T-cell (primary cell): ENCODE measurements around the gene ZNF710. TPM values are rescaled to one million over a fixed set of nuclear protein-coding genes. Genes with fewer than 3 reads are reported as not detected.
"Not testable (repeated sequence)": the region's sequence is repeated elsewhere in the genome, so short reads cannot be mapped to it uniquely, and the experiment has no call there.

Source experiments
- ATAC-seq, 4 experiments: fragments of 200-7000 bp in 3 of 4; fragments of 150-1000 bp in 1 of 4; cut with Tn5 transposase; replicated peaks in 1 of 4; 1 replicate in 3 of 4; 2 replicates in 1 of 4; pipeline ENCODE4 v1.10.0; 2021; ENCODE audit warnings: moderate library complexity in 3 of 4, mild to moderate bottlenecking in 2 of 4, moderate number of reproducible peaks in 1 of 4
- CTCF ChIA-PET, 2 donors: fragments of 300-600 bp; sonication (Branson Sonifier 250); formaldehyde crosslinking; loops; one replicate each; lab custom pipeline; 2022; ENCODE audit warnings: antibody characterized with exemption in 2 of 2; lab: Charles Lee
- POLR2A ChIA-PET, 2 donors: fragments of 300-600 bp; sonication (Branson Sonifier 250); formaldehyde crosslinking; loops; one replicate each; lab custom pipeline; 2022; ENCODE audit warnings: antibody characterized with exemption in 2 of 2; lab: Charles Lee
- DNase-seq, 35 experiments: peaks; one replicate each; pipeline versions ENCODE4 v3.0.0 to v3.0.0-alpha.2; 2013 to 2023
- H3K27ac ChIP-seq: one replicate; pipeline ENCODE4 v1.5.1; 2013; ENCODE audit warnings: low read length
- H3K27me3 ChIP-seq, 2 experiments: replicated peaks in 1 of 2; 1 replicate in 1 of 2; 2 replicates in 1 of 2; pipeline versions ENCODE4 v1.6.1 to v1.7.0; 2013; ENCODE audit warnings: low read length in 1 of 2, mixed read lengths in 1 of 2; ENCODE audit not compliant: control insufficient read depth in 2 of 2, insufficient read depth in 2 of 2; ENCODE audit errors: extremely low read depth in 1 of 2
- H3K36me3 ChIP-seq, 2 donors: 1 replicate in 1 of 2; 2 replicates in 1 of 2; pipeline versions ENCODE4 v1.6.1 to v1.7.0; 2013; ENCODE audit warnings: low read length in 1 of 2; ENCODE audit not compliant: control insufficient read depth in 2 of 2, insufficient read depth in 1 of 2; ENCODE audit errors: extremely low read depth in 1 of 2
- H3K4me1 ChIP-seq, 2 experiments: 1 replicate in 1 of 2; 2 replicates in 1 of 2; pipeline versions ENCODE4 v1.6.1 to v1.7.0; 2013; ENCODE audit warnings: low read length in 2 of 2, mixed read lengths in 1 of 2; ENCODE audit not compliant: insufficient read depth in 2 of 2, control insufficient read depth in 1 of 2; ENCODE audit errors: extremely low read depth in 1 of 2
- H3K4me3 ChIP-seq, 2 donors: 1 replicate in 1 of 2; 2 replicates in 1 of 2; pipeline versions ENCODE4 v1.5.1 to v1.7.0; 2013; ENCODE audit warnings: mild to moderate bottlenecking in 2 of 2, low read length in 1 of 2, moderate library complexity in 1 of 2; ENCODE audit not compliant: control insufficient read depth in 1 of 2; ENCODE audit errors: extremely low read depth in 1 of 2
- H3K9me3 ChIP-seq: 2 replicates; pipeline ENCODE4 v1.7.0; 2013
- H3K27ac Mint-ChIP-seq, 2 donors: one replicate each; pipeline ENCODE4 v1.8.0; 2020 to 2021; ENCODE audit warnings: mild to moderate bottlenecking in 2 of 2, mixed read lengths in 2 of 2
- H3K27me3 Mint-ChIP-seq, 2 donors: one replicate each; pipeline ENCODE4 v1.8.0; 2021 to 2022; ENCODE audit warnings: mixed read lengths in 2 of 2
- H3K36me3 Mint-ChIP-seq: one replicate; pipeline ENCODE4 v1.8.0; 2021; ENCODE audit warnings: mixed read lengths
- H3K4me1 Mint-ChIP-seq, 3 donors: one replicate each; pipeline ENCODE4 v1.8.0; 2020 to 2022; ENCODE audit warnings: mixed read lengths in 3 of 3, mild to moderate bottlenecking in 1 of 3
- H3K4me3 Mint-ChIP-seq, 3 donors: one replicate each; pipeline ENCODE4 v1.8.0; 2020 to 2022; ENCODE audit warnings: mild to moderate bottlenecking in 3 of 3, mixed read lengths in 3 of 3, moderate library complexity in 3 of 3
- H3K9me3 Mint-ChIP-seq, 3 donors: one replicate each; pipeline ENCODE4 v1.8.0; 2020 to 2022; ENCODE audit warnings: mixed read lengths in 3 of 3
- WGBS: methylation state at CpG from one replicate; pipeline ENCODE4 v1.1.5; 2013; ENCODE audit warnings: missing lambda C conversion rate; ENCODE audit not compliant: insufficient coverage; 5-methylcytosine and 5-hydroxymethylcytosine counted together
- total RNA-seq, 35 experiments: library from RNA in 6 of 35; stranded (reverse) in 6 of 35; fragments of 120-200 nt in 1 of 35; gene quantifications; one replicate each; pipeline versions ENCODE4 v1.2.1 to v1.2.4 and lab custom pipeline; 2013 to 2026

ZNF710 gene
- total RNA-seq, 5 donors from 2014 or later (not counting 1 experiment from before 2014, with no cell fraction given), result 11.8 to 21.2 (median 17.7) TPM

DNA sequence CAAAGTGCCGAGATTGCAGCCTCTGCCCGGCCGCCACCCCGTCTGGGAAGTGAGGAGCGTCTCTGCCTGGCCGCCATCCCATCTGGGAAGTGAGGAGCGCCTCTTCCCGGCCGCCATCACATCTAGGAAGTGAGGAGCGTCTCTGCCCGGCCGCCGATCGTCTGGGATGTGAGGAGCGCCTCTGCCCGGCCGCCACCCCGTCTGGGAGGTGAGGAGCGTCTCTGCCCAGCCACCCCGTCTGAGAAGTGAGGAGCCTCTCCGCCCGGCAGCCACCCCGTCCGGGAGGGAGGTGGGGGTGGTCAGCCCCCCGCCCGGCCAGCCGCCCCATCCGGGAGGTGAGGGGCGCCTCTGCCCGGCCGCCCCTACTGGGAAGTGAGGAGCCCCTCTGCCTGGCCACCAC, 23.3 kb upstream of the ZNF710 start:
- H3K27me3 ChIP-seq, H3K4me1 ChIP-seq, ATAC-seq, H3K4me1 Mint-ChIP-seq, H3K36me3 Mint-ChIP-seq, H3K4me3 ChIP-seq, H3K27ac ChIP-seq, POLR2A ChIA-PET, DNase-seq, H3K27ac Mint-ChIP-seq, H3K36me3 ChIP-seq, CTCF ChIA-PET, H3K9me3 Mint-ChIP-seq, H3K9me3 ChIP-seq, H3K27me3 Mint-ChIP-seq, H3K4me3 Mint-ChIP-seq: not testable (repeated sequence)
- 93% methylated on average over 10 of the region's 31 CpGs for WGBS

DNA sequence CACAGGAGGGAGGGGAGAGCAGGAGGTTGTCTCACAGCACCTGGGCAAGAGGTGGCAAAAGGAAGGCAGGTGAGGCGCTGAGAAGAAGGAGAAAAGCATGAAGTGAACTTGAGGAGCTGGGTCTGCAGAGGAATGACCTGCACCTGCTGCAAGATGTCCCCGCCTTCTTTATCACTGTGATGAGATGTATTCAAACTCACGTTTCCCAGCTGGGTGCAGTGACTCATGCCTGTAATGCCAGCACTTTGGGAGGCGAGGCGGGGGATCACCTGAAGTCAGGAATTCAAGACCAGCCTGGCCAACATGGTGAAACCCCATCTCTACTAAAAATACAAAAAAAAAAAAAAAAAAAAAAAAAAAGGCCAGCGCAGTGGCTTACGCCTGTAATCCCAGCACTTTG, 22.2 kb upstream of the ZNF710 start:
- no peak overlapping the region for H3K27ac ChIP-seq
- no peak for ATAC-seq
- Mint-ChIP-seq H3K4me3 (no peak overlapping the region), H3K9me3 (peaks cover under 1 to 2% (median under 1%) of the 10 kb centered on the region in 3 donors), H3K27ac (no peak overlapping the region), H3K4me1 (no peaks in the 10 kb centered on the region), H3K27me3 (peaks cover 0 to 3% of the 10 kb centered on the region in 2 donors), H3K36me3 (no peaks in the 10 kb centered on the region)
- peaks cover 0 to 9% of the 10 kb centered on the region in 2 experiments for H3K27me3 ChIP-seq
- H3K9me3 ChIP-seq, result no peaks in the 10 kb centered on the region
- ChIA-PET CTCF (interaction anchor here in 1 of 2 donors (0.6 kb wide), 1 partner anchor 54 kb away, joined by 5 read pairs; no protein-coding TSS in a partner anchor), POLR2A (interaction anchor here in 1 of 2 donors (0.6 kb wide), 1 partner anchor 798 kb away, joined by 6 read pairs; no protein-coding TSS in a partner anchor)
- H3K4me3 ChIP-seq, result no peak overlapping the region
- 96% methylated on average over 2 of the region's 7 CpGs for WGBS
- H3K4me1 ChIP-seq, result no peaks in the 10 kb centered on the region
- DNase-seq, result no peak
- no peaks in the 10 kb centered on the region for H3K36me3 ChIP-seq

DNA sequence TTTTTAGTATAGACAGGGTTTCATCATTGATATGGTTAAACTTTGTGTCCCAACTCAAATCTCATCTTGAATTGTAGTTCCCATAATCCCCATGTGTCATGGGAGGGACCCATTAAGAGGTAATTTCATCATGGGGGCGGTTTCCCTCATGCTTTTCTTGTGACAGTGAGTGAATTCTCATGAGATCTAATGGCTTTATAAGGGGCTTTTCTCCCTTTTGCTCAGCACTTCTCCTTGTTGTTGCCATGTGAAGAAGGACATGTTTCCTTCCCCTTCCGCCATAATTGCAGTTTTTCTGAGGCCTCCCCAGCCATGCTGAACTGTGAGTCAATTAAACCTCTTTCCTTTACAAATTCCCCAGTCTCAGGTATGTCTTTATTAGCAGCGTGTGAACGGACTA, 20.2 kb upstream of the ZNF710 start:
- Histone ChIP-seq H3K4me1 (no peaks in the 10 kb centered on the region), H3K27ac (no peak overlapping the region), H3K4me3 (no peak overlapping the region), H3K27me3 (peaks cover 0 to 15% of the 10 kb centered on the region in 2 experiments), H3K9me3 (no peaks in the 10 kb centered on the region), H3K36me3 (no peaks in the 10 kb centered on the region)
- Mint-ChIP-seq H3K27ac (no peak overlapping the region), H3K4me1 (no peaks in the 10 kb centered on the region), H3K27me3 (peaks cover 0 to 4% of the 10 kb centered on the region in 2 donors), H3K36me3 (no peaks in the 10 kb centered on the region), H3K9me3 (peaks cover 4 to 8% (median 4%) of the 10 kb centered on the region in 3 donors), H3K4me3 (no peak overlapping the region)
- no peak for DNase-seq
- no peak for ATAC-seq
- POLR2A ChIA-PET, result no interaction called here
- CTCF ChIA-PET, result interaction anchor here in 1 of 2 donors (0.5 kb wide), 1 partner anchor 90 kb away, joined by 4 read pairs; no protein-coding TSS in a partner anchor
- WGBS, result 100% methylated on average over 2 of the region's 4 CpGs

DNA sequence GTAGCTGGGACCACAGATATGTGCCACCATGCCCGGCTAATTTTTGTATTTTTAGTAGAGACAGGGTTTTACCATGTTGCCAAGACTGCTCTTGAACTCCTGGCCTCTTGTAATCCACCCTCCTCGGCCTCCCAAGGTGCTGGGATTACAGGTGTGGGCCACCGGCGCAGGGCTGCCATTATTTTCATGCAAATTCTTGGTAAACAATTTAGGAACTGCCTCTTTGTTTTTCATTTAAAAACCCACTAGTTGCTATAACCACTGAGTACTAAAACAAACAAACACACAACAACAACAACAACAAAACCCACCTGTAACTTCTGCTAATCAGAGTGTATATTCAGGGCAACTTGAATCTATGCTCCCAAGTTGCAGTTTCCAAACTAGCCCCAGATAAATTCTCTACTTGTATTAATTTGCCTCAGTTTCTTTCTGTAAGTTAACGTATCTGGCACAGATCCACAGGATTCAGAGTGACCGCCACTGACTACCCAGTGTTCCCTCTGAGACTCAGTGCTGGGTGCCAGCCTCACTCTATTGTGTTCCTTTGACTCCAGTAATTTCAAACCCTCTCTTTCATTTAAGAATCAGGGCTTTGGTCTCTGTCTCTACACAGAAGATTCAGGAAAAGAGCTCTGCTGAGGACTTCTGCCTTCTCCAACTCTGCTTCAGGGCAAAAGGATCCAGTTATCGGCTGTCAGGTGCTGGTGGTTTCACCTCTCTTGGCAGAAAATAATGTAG, 18.6 kb upstream of the ZNF710 start:
- no peak for ATAC-seq
- no peaks in the 10 kb centered on the region for H3K36me3 Mint-ChIP-seq
- no peak for DNase-seq
- H3K9me3 ChIP-seq, result no peaks in the 10 kb centered on the region
- H3K9me3 Mint-ChIP-seq, result peaks cover 4 to 8% (median 4%) of the 10 kb centered on the region in 3 donors
- H3K4me1 ChIP-seq, result no peaks in the 10 kb centered on the region
- H3K27ac Mint-ChIP-seq, result no peak overlapping the region
- peaks cover 0 to 9% of the 10 kb centered on the region in 2 experiments for H3K27me3 ChIP-seq
- H3K4me3 ChIP-seq, result no peak overlapping the region
- H3K36me3 ChIP-seq, result no peaks in the 10 kb centered on the region
- ChIA-PET POLR2A (no interaction called here), CTCF (no interaction called here)
- 85% methylated on average over 5 of the region's 7 CpGs for WGBS
- H3K4me3 Mint-ChIP-seq, result no peak overlapping the region
- H3K4me1 Mint-ChIP-seq, result no peaks in the 10 kb centered on the region
- H3K27ac ChIP-seq, result no peak overlapping the region
- peaks cover 0 to 4% of the 10 kb centered on the region in 2 donors for H3K27me3 Mint-ChIP-seq

DNA sequence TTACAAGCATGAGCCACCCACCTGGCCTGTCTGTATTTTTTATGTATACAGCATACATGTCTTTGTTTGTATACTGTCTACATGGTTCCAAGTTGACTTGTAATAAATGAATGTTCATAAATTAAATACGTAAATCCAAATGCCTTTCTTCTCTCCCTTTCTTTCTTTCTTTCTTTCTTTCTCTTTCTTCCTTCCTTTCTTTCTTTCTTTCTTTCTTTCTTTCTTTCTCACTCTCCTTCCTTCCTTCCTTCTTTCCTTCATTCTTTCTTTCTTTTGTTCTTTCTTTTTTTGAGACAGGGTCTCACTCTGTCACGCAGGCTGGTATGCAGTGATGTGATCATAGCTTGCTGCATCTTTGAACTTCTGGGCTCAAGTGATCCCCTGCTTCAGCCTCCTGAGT, 17.1 kb upstream of the ZNF710 start:
- ChIA-PET POLR2A (interaction anchor here in 1 of 2 donors (0.6 kb wide), 1 partner anchor 92 kb away, joined by 9 read pairs; no protein-coding TSS in a partner anchor), CTCF (no interaction called here)
- H3K36me3 Mint-ChIP-seq, result no peaks in the 10 kb centered on the region
- H3K27me3 ChIP-seq, result peaks cover 0 to 6% of the 10 kb centered on the region in 2 experiments
- H3K4me3 ChIP-seq, result no peak overlapping the region
- no peak overlapping the region for H3K27ac ChIP-seq
- H3K27me3 Mint-ChIP-seq, result peaks cover 0 to 4% of the 10 kb centered on the region in 2 donors
- H3K4me1 Mint-ChIP-seq, result no peaks in the 10 kb centered on the region
- no peaks in the 10 kb centered on the region for H3K9me3 ChIP-seq
- no peaks in the 10 kb centered on the region for H3K4me1 ChIP-seq
- H3K36me3 ChIP-seq, result no peaks in the 10 kb centered on the region
- peaks cover 4 to 8% (median 4%) of the 10 kb centered on the region in 3 donors for H3K9me3 Mint-ChIP-seq
- no peak overlapping the region for H3K27ac Mint-ChIP-seq
- DNase-seq (no peak), ATAC-seq (no peak)
- no peak overlapping the region for H3K4me3 Mint-ChIP-seq
- WGBS, result no CpG with 5 or more reads among the region's 2 CpGs

DNA sequence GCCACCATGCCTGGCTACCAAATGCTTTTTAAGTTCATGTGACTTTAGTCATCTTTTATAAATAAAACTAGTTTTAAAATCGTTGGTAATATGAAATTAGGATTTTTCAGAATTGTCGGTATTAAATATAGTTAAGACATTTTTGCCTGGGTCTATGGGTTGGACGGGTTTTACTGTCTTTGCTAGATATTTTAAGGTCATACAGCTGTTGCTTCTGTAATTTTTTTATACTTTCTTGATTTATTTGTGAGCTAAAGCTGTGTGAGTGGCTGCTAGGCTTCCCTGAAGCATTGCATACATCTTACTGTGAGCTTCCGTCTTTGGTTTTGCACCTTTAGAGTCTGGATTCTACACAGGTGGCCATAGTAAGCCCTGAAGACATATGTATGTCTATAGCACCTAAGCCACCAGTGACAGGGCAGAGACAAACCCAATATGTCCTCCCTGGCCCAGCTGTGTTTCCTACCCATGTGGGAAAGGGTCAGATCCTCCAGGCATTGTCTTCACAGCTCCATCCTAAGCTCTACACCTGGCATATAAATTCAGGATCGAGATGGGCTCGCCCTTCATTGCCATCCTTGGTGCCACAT, 16.6 kb upstream of the ZNF710 start:
- ChIA-PET CTCF (interaction anchor here in 1 of 2 donors (0.6 kb wide), 1 partner anchor 111 kb away, joined by 3 read pairs; no protein-coding TSS in a partner anchor), POLR2A (interaction anchor here in 1 of 2 donors (0.5 kb wide), 1 partner anchor 15 kb away, joined by 7 read pairs; no protein-coding TSS in a partner anchor)
- peaks cover 4 to 8% (median 4%) of the 10 kb centered on the region in 3 donors for H3K9me3 Mint-ChIP-seq
- Histone ChIP-seq H3K9me3 (no peaks in the 10 kb centered on the region), H3K27me3 (peaks cover 0 to 6% of the 10 kb centered on the region in 2 experiments), H3K4me1 (no peaks in the 10 kb centered on the region), H3K36me3 (no peaks in the 10 kb centered on the region), H3K4me3 (no peak overlapping the region), H3K27ac (no peak overlapping the region)
- no peaks in the 10 kb centered on the region for H3K4me1 Mint-ChIP-seq
- ATAC-seq (no peak), DNase-seq (no peak)
- H3K36me3 Mint-ChIP-seq, result no peaks in the 10 kb centered on the region
- 93% methylated on average over 3 of the region's 6 CpGs for WGBS
- no peak overlapping the region for H3K4me3 Mint-ChIP-seq
- H3K27me3 Mint-ChIP-seq, result peaks cover 0 to 4% of the 10 kb centered on the region in 2 donors
- no peak overlapping the region for H3K27ac Mint-ChIP-seq
